C4-2B (cell line): ENCODE measurements around the gene LDLRAD2.

Source experiments
- CTCF ChIP-seq: fragments of 450-650 bp; conservative IDR thresholded peaks from 2 replicates; pipeline ENCODE4 v1.5.1; 2017; ENCODE audit warnings: mild to moderate bottlenecking
- ZFX ChIP-seq: fragments of 450-650 bp; IDR thresholded peaks from 2 replicates; pipeline ENCODE4 v1.6.1; 2017

- TF ChIP-seq CTCF (no peak), ZFX (no peak)
Observed at GRCh38 chr1:21836729-21837128, 24.7 kb downstream of the LDLRAD2 start.
